ENCODE measurements around the gene FBXO44.

DNA sequence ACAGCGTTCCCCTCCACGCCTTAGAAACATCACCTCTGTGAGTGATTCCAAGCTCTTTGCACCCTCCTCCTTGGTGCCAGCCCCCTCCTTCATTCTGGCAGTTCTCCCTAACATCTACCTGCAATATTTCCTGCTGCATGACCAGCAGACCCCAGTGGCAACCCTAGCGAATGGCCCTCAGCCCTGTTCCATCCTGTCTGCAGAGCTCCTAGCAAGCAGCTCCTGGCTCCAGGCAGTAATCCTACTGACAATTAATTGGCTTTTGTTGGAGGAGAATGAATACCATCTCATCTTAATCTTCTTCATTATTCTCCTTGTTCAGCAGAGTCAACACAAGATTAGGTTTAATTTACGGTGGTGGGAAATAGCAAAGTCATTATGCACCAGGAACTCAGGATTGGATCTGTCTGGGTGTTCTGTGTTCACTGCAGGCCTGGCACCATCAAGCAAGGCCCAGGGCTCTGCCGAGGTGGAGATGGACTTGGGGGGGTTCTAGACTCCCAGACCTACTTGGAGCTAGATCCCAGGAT is 12.8 kb upstream of the FBXO44 start:
- TF ChIP-seq, protein P1, sequence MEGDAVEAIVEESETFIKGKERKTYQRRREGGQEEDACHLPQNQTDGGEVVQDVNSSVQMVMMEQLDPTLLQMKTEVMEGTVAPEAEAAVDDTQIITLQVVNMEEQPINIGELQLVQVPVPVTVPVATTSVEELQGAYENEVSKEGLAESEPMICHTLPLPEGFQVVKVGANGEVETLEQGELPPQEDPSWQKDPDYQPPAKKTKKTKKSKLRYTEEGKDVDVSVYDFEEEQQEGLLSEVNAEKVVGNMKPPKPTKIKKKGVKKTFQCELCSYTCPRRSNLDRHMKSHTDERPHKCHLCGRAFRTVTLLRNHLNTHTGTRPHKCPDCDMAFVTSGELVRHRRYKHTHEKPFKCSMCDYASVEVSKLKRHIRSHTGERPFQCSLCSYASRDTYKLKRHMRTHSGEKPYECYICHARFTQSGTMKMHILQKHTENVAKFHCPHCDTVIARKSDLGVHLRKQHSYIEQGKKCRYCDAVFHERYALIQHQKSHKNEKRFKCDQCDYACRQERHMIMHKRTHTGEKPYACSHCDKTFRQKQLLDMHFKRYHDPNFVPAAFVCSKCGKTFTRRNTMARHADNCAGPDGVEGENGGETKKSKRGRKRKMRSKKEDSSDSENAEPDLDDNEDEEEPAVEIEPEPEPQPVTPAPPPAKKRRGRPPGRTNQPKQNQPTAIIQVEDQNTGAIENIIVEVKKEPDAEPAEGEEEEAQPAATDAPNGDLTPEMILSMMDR (IDR thresholded peaks at IDR 0.05): no peak
- TF ChIP-seq POLR2AphosphoS5 (IDR thresholded peaks at IDR 0.05; ENCODE audit: low read depth, low read length): no peak

Data from Panc1 (cell line).